ENCODE data around the gene TNC. TPM values are rescaled to one million over a fixed set of nuclear protein-coding genes. Genes with fewer than 3 reads are reported as not detected.

Gene TNC
- total RNA-seq, 6 experiments from 2014 or later = 51.6 to 86.3 (median 70.4) TPM

DNA sequence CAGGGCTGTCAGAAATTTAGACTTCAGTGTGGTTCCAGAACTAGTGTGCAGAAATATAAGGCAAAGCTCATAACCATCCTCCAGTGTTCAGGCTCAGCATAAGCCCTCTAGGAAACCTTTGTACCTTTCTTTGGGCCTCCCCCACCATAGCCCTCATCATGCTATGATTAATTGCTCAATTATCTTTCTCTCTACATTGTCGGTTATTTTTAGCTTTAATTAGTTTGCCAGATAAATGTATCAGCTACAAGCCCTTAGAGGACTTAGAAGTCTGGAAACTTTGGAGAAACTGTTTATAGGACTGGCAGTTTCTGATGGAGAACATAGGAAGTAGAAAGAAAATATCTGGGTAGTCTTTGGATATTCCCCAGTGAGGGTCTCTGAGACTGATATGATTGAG lies 43.5 kb upstream of the TNC start:
- Mint-ChIP-seq H3K27ac (0 out of 2 replicates have a peak overlapping the region, but pooled peaks have one; percentile 0), H3K4me1 (ENCODE audit: low read depth) (peaks cover 85% of the 10 kb centered on the region), H3K27me3 (ENCODE audit: insufficient read depth) (no peaks in the 10 kb centered on the region), H3K36me3 (ENCODE audit: low read depth) (peaks cover 10% of the 10 kb centered on the region; the same call in 1 of the 2 replicates), H3K4me3 (no peak overlapping the region), H3K9me3 (no peaks in the 10 kb centered on the region)
- DNase-seq = no peak
- TF ChIP-seq, protein P1, sequence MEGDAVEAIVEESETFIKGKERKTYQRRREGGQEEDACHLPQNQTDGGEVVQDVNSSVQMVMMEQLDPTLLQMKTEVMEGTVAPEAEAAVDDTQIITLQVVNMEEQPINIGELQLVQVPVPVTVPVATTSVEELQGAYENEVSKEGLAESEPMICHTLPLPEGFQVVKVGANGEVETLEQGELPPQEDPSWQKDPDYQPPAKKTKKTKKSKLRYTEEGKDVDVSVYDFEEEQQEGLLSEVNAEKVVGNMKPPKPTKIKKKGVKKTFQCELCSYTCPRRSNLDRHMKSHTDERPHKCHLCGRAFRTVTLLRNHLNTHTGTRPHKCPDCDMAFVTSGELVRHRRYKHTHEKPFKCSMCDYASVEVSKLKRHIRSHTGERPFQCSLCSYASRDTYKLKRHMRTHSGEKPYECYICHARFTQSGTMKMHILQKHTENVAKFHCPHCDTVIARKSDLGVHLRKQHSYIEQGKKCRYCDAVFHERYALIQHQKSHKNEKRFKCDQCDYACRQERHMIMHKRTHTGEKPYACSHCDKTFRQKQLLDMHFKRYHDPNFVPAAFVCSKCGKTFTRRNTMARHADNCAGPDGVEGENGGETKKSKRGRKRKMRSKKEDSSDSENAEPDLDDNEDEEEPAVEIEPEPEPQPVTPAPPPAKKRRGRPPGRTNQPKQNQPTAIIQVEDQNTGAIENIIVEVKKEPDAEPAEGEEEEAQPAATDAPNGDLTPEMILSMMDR (IDR thresholded peaks at IDR 0.05) = no peak

DNA sequence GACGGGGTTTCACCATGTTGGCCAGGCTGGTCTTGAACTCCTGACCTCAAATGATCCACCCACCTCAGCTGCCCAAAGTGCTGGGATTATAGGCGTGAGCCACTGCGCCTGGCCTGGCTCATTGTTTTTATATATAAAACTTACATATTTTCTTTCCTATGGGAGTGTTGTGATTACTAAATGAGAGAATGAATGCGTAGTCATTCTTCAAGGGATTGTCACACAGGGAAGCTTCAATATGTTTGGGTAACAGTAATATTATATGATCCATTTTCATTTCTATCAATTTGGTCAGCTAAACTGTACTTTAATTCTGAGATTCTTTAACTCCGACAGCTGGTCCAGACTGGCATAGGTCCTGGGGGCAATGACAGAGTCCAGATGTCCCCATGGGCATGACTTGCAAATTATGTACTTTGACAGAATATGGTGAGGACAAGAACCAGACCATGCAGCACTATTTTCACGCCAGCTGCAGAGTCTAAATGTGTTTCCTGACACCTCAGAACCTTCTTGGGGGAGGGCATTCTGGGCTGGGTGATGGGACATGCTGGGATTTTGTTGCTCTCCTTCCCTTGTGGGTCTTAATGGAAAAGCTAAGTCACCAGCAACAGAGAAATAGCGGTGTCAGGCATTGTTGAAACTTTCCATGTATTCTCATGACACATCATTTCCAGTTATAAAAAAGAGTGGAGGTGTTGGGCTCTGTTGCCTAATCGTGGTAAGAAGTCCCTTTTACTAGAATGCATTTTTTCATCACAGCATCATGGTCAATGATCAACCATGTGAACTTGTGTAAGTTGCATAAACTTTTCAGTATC lies 40.9 kb upstream of the TNC start:
- H3K4me1 Mint-ChIP-seq (ENCODE audit: low read depth) = peaks cover 72% of the 10 kb centered on the region
- peak; percentile 72 for DNase-seq
- no peaks in the 10 kb centered on the region for H3K27me3 Mint-ChIP-seq (ENCODE audit: insufficient read depth)
- H3K36me3 Mint-ChIP-seq (ENCODE audit: low read depth) = no peaks in the 10 kb centered on the region
- no peaks in the 10 kb centered on the region for H3K9me3 Mint-ChIP-seq
- TF ChIP-seq, protein P1 (IDR thresholded peaks at IDR 0.05) = no peak
- no peak overlapping the region for H3K4me3 Mint-ChIP-seq
- peak overlapping the region; percentile 67 for H3K27ac Mint-ChIP-seq

DNA sequence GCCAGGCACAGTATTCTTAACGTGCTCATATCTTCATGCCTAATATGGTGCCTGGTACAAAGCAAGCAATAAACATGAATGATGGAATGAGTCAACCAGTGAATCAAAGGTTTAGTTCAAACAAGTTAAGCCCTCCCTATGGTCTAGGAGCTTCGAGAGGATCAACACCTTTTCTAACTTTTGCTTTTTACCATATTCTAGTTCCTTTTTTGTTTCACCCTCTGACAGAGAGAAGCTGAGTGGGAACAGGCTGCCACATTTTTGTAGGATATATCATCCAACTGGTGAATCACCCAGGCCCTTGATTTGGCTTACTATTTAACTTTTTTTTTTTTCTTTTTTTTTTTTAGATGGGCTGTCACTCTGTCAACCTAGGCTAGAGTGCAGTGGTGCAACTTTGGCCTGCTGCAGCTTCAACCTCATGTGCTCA lies 39.3 kb upstream of the TNC start:
- Mint-ChIP-seq H3K36me3 (ENCODE audit: low read depth) (no peaks in the 10 kb centered on the region), H3K27me3 (ENCODE audit: insufficient read depth) (peaks cover 1% of the 10 kb centered on the region; the same call in 1 of the 2 replicates), H3K4me1 (ENCODE audit: low read depth) (peaks cover 56% of the 10 kb centered on the region), H3K4me3 (peak overlapping the region; percentile 72), H3K27ac (peak overlapping the region; percentile 81), H3K9me3 (no peaks in the 10 kb centered on the region)
- peak; percentile 82 for DNase-seq
- TF ChIP-seq, protein P1 (IDR thresholded peaks at IDR 0.05) = no peak

DNA sequence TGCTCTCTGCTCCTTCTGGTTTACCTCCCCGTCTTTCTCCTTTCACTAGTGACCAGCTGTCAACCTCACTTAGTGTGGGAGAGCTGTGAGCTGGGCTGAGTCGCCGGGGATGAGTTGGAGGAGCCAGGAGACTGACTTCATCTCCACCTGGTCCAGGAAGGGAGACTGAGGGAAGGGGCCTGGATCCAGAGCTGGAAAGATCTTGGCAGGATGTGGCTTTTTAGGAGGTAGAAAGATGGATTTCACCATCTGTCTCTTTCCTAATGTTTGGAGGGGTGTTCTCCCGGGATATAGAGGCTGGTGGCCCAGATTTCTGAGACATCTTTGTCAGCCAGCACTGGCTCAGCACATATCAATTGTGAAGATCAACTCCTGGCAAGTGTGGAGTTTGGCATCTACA lies 37.1 kb upstream of the TNC start:
- Mint-ChIP-seq H3K4me3 (no peak overlapping the region), H3K4me1 (ENCODE audit: low read depth) (peaks cover 41% of the 10 kb centered on the region), H3K36me3 (ENCODE audit: low read depth) (no peaks in the 10 kb centered on the region), H3K27ac (no peak overlapping the region), H3K27me3 (ENCODE audit: insufficient read depth) (peaks cover 1% of the 10 kb centered on the region; the same call in 1 of the 2 replicates), H3K9me3 (no peaks in the 10 kb centered on the region)
- TF ChIP-seq, protein P1 (IDR thresholded peaks at IDR 0.05) = no peak
- no peak for DNase-seq

DNA sequence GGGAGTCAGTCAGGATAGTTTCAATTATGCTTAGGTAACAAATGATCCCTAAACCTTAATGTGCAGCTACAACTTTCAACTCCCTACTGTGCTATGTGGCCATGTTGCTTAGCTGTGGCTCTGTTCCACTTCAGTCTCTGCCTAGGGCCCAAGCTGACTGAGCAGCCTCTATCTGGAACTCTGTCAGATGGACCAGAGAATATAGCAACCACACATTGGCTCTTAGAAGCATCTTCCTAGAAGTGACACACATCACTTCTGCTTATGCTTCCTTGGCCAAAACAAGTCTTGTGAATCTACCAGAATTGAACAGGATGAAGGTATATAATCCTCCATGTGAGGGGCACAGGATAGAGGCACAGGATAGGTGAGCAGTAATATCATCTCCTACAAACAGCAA lies 36.7 kb upstream of the TNC start:
- H3K36me3 Mint-ChIP-seq (ENCODE audit: low read depth) = no peaks in the 10 kb centered on the region
- peaks cover 1% of the 10 kb centered on the region; the same call in 1 of the 2 replicates for H3K27me3 Mint-ChIP-seq (ENCODE audit: insufficient read depth)
- H3K9me3 Mint-ChIP-seq = no peaks in the 10 kb centered on the region
- TF ChIP-seq, protein P1 (IDR thresholded peaks at IDR 0.05) = no peak
- no peak overlapping the region for H3K4me3 Mint-ChIP-seq
- H3K4me1 Mint-ChIP-seq (ENCODE audit: low read depth) = peaks cover 40% of the 10 kb centered on the region
- DNase-seq = no peak
- no peak overlapping the region for H3K27ac Mint-ChIP-seq

Data from HFFc6 (cell line).